GM18526 (cell line): ENCODE data around the gene SLC23A3.

ENCODE experiments used
- POLR2A ChIP-seq: IDR thresholded peaks from 3 replicates; pipeline ENCODE4 v1.6.1; 2011; ENCODE audit not compliant: insufficient read length; ENCODE audit errors: extremely low read depth

Gene SLC23A3

DNA sequence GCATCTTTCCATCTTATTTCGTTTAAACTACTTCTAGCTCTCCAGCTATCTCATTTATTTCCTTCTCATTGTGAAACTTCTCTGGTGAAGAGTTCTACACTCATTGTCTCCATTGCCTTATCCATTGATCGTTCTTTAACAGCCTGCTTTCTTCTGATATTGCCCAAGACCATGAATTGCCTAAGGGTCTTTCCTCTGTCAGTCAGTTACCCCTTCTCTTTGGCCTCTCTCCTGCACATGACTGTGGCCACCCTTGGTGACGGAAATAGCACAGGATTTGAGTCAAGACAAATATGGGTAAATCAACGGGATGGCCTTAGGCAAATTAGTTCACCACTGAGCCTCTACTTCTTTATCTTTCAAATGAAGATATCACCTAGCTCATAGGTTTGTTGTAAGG is 35.9 kb downstream of the SLC23A3 start:
- TF ChIP-seq POLR2A = no peak

DNA sequence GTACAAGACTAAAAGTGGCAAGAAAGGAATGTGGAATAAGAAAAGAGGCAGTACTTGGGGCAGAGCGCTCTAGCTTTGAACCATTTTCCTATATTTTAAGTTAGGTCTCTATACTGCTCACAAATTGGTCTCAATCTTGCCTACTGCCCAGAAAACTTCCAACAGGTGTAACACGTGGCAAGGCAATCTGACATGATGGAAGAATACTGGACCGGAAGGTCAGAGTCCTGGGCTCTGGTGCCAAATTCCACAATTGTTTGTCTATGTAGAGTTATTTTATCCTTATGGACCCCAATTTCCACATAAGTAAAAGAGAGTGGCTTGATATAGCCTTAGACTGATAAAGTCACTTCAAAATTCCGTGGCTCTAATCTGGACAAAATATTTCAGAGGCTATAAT is 38.1 kb downstream of the SLC23A3 start:
- TF ChIP-seq POLR2A = no peak

- no peak for TF ChIP-seq POLR2A
Measured at GRCh38 chr2:219131327-219131726, 38.5 kb downstream of the SLC23A3 start.

DNA sequence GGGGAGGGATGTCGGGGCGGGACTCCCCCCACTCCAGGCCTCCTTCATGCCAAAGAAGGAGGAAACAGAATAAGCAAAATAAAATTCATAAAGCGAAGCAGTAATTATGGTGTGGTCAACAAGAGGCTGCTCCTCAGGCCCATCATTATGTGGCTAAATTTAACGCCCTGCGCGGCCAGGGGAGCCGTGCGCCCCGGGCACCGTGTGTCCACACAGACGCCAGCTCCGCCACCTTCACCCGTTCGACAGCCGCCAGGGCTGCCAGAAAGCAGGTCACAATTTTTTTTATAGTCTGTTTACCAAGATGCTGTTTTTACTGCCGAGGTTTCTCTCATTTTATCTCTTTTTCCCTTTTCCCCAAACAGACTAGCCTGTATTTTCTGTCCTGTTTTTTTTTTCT is 40.2 kb downstream of the SLC23A3 start:
- no peak for TF ChIP-seq POLR2A

DNA sequence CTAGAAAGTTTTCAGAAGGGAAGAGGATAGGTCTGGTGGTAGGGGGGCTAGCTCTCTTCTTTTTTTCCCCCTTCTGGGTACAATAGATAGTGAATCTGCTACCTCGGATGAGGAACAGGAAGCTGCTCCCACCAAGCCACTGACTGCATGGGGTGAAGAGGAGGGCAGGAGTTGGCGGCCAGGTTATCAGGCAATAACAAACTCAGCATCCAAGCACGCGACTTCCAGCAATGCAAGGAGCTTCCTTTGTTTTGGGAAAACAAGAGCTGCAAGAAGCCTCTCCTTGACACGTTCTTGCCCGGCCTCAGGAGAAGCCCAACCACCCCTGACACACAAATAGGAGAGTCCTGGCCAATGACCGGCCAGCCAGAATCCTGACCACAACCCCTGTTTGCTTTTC is 41.4 kb downstream of the SLC23A3 start:
- TF ChIP-seq POLR2A = no peak

DNA sequence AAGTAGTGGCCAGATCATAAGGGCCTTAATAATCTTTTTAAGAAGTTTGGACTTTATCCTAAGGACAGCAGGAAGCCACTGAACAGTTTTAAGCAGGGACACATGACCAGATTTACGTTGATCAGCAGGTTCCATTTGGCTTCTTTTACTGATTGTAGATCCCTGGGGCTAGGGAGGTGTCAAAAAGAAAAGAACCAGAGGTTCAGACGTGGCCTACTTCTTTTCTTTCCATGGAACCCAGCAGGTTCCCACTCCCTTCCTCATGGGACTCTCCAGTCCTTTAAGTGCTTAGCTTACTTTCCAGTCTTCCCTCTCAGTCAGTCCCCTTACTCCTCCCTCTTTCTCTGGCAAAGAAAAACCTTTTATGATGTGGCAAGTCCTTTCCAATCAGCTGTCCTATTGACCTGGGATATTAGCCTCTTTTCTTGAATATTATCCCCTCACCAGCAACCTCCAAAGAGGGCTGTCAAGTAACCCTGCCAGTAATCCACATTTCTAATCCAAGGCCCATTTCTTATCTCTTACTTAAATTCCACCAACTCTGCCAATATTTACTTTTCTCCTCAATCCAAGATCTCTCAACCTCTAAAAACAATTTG is 42.7 kb downstream of the SLC23A3 start:
- no peak for TF ChIP-seq POLR2A

- no peak for TF ChIP-seq POLR2A
Measured at GRCh38 chr2:219126555-219126954, 43.3 kb downstream of the SLC23A3 start.

DNA sequence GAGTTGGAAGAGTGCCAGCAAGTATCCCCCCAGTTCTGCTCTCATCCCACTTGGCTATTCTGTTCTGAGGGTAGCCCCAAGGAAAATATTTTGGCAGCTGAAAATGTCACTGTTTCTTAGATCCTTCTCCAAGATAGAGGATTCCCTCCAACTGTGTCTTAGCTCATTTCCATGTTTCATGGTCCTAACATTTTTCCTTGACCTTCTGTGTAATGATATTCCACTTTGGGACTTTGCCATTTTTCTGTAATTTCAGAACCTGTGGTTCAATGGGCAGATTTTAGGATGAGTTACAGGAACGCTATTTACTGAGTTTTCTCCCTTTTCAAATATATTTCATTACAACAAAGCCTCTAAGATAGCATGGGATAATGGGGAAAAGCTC is 44.0 kb downstream of the SLC23A3 start:
- TF ChIP-seq POLR2A = no peak

GRCh38 chr2:219125225-219125885 is 44.5 kb downstream of the SLC23A3 start:
- no peak for TF ChIP-seq POLR2A

- no peak for TF ChIP-seq POLR2A
Measured at GRCh38 chr2:219124381-219125110, 45.3 kb downstream of the SLC23A3 start.

DNA sequence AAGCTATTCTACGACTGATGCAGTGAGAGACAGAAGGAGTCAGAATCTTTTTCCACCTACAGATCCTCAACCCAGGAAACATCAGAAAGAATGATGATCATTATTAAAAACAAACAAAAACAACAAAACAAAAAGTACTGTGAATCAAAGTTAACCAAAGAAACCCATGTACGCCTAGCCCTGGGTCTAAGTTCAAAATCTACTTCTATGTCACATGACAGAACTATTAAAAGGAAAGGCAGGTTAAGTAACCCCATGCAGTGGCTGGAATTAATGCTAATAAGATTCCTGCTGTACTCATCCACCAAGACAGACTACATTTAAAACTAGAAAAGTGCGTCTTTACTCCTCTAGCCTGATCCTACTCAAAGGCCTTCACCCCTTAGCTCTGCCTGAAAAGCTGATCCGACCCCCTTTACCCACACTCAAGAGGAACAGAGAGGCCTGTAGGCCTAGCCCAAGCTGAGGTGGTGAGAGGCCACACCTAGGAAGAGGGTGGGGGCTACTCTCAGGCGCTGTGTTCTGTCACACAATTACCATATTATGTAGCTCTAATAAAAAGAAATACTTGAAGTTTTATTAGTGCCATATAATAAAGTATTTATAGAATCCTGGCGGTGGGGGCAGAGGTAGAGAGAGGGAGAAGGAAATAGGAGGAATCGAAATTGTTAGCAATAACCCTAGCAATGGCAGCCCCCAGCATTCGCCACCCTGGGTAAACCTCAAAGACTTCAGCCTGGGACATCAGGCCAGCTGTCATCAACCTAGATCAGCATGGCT is 46.3 kb downstream of the SLC23A3 start:
- no peak for TF ChIP-seq POLR2A

DNA sequence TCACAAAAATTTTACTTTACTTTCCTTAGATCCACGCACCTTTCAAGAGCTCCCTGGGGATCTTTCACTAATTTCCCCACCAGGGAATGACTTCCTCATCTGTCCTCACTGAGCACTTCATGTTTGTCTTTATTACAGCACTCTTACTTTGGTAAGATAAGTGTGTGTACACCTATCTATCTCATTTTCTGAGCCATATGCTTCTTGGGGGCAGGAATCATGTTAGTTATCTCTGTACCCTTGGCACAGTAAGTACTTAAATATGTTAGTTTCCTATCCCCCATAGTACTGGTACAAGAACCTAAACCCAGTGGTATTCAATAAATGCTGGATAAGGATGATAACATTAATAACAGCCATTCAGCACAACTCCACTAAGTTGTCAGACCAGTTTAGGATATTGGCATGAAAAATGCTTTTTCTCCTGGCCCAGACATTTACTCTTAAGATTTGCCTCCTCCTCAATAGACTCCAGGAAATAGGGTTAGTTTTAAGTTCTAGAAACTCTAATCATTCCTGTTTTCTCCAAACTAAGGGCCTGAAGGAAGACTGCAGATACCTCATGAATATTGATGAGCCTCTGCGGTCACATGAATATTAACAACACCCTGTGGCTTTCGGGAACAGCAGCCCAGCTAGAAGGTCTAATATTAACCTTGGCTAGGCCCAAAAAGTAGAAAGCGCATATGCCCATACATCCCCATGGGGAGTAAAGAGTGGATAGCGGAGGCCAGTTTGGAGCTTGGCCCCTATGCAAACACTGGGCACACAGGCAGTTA is 47.4 kb downstream of the SLC23A3 start:
- TF ChIP-seq POLR2A = no peak

DNA sequence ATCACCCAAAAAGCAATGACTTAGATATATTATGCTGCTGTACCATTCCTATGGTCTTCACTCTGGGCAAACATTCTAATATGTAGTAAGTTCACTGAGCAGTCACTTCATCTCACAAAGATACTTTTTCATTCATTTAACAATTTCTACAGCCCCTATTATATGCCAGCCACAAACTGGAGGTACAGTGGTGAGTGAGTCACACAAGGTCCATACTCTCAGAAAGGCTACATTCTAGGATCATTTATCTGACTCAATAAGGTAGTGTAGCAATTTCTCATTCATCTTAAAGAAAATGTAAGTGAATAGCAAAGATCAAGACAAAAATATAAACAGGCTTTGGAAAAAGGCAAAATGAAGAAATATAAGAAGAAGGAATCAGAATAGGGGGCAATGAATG is 49.7 kb downstream of the SLC23A3 start:
- TF ChIP-seq POLR2A = no peak

GRCh38 chr2:219119422-219120043 is 50.3 kb downstream of the SLC23A3 start:
- no peak for TF ChIP-seq POLR2A
